CD4-positive, alpha-beta memory T cell (primary cell): ENCODE results near the gene SOX13. TPM values are rescaled to one million over a fixed set of nuclear protein-coding genes. Genes with fewer than 3 reads are reported as not detected.
"Not testable (repeated sequence)": the region's sequence is repeated elsewhere in the genome, so short reads cannot be mapped to it uniquely, and the experiment has no call there.

Experiments used
- CTCF ChIA-PET: fragments of 350-600 bp; sonication (Branson Sonifier 250); formaldehyde crosslinking; loops from one replicate; lab custom pipeline; 2021; ENCODE audit warnings: inconsistent platforms; ENCODE audit not compliant: partially characterized antibody; lab: Charles Lee
- POLR2A ChIA-PET: fragments of 350-600 bp; sonication (Branson Sonifier 250); formaldehyde crosslinking; loops from one replicate; lab custom pipeline; 2021; ENCODE audit not compliant: partially characterized antibody; lab: Charles Lee
- DNase-seq, 5 donors: peaks; one replicate each; pipeline versions ENCODE4 v3.0.0 to v3.0.0-alpha.2; 2020 to 2022; ENCODE audit warnings: mixed read lengths in 1 of 5
- H3K27ac ChIP-seq: one replicate; pipeline ENCODE4 v1.7.0; 2013; ENCODE audit warnings: low read depth, low read length
- H3K27me3 ChIP-seq: 2 replicates; pipeline ENCODE4 v1.7.0; 2013; ENCODE audit warnings: mild to moderate bottlenecking, low read length, moderate library complexity; ENCODE audit not compliant: insufficient read depth
- H3K36me3 ChIP-seq: 2 replicates; pipeline ENCODE4 v1.7.0; 2013; ENCODE audit warnings: mild to moderate bottlenecking, low read length, moderate library complexity; ENCODE audit not compliant: insufficient read depth
- H3K4me1 ChIP-seq: 2 replicates; pipeline ENCODE4 v1.7.0; 2013; ENCODE audit warnings: mild to moderate bottlenecking, low read length, moderate library complexity; ENCODE audit not compliant: insufficient read depth
- H3K4me3 ChIP-seq, 2 donors: one replicate each; pipeline ENCODE4 v1.7.0; 2013; ENCODE audit warnings: low read length in 2 of 2, mild to moderate bottlenecking in 1 of 2
- H3K9me3 ChIP-seq, 2 donors: one replicate each; pipeline ENCODE4 v1.7.0; 2013; ENCODE audit warnings: low read length in 2 of 2, control low read depth in 1 of 2; ENCODE audit not compliant: control insufficient read depth in 1 of 2
- H3K27ac Mint-ChIP-seq, 7 donors: one replicate each; pipeline ENCODE4 v1.8.0; 2020 to 2021; ENCODE audit warnings: mixed read lengths in 7 of 7, mild to moderate bottlenecking in 6 of 7, inconsistent platforms in 3 of 7, moderate library complexity in 3 of 7
- H3K27me3 Mint-ChIP-seq, 2 donors: one replicate each; pipeline ENCODE4 v1.8.0; 2020 to 2021; ENCODE audit warnings: mixed read lengths in 2 of 2
- H3K36me3 Mint-ChIP-seq, 2 donors: one replicate each; pipeline ENCODE4 v1.8.0; 2020 to 2021; ENCODE audit warnings: mixed read lengths in 2 of 2, inconsistent platforms in 1 of 2, mild to moderate bottlenecking in 1 of 2
- H3K4me1 Mint-ChIP-seq, 4 donors: one replicate each; pipeline ENCODE4 v1.8.0; 2020 to 2021; ENCODE audit warnings: mixed read lengths in 4 of 4, mild to moderate bottlenecking in 1 of 4
- H3K4me3 Mint-ChIP-seq, 8 donors: one replicate each; pipeline ENCODE4 v1.8.0; 2020 to 2021; ENCODE audit warnings: mixed read lengths in 8 of 8, mild to moderate bottlenecking in 7 of 8, moderate library complexity in 6 of 8, inconsistent platforms in 3 of 8
- H3K9me3 Mint-ChIP-seq, 8 donors: one replicate each; pipeline ENCODE4 v1.8.0; 2020 to 2021; ENCODE audit warnings: mixed read lengths in 8 of 8, mild to moderate bottlenecking in 5 of 8, inconsistent platforms in 3 of 8, moderate library complexity in 1 of 8
- intact Hi-C: fragments of 100-400 bp; cut with micrococcal nuclease; formaldehyde crosslinking; loops from one replicate; pipeline ENCODE4 v1.15.1; 2023
- polyA plus RNA-seq, 2 donors: library from polyadenylated mRNA; unstranded; fragments of 300-500 nt; fragmentation: Illumina TruSeq; gene quantifications; one replicate each; pipeline ENCODE4 v1.2.3, GENCODE V29; 2021
- total RNA-seq, 2 experiments: library from RNA; stranded (reverse); gene quantifications; one replicate each; pipeline ENCODE4 v1.2.3, GENCODE V29; 2021

SOX13 gene
- total and polyA plus RNA-seq, 4 experiments from 2014 or later: 0.94 to 12.0 (median 6.0) TPM

GRCh38 chr1:204087181-204087892, 14.4 kb downstream of the SOX13 start:
- H3K27me3 ChIP-seq: no peaks in the 10 kb centered on the region
- intact Hi-C loops: no loop called here
- H3K36me3 ChIP-seq: no peaks in the 10 kb centered on the region
- no peak overlapping the region for H3K4me3 ChIP-seq
- no peak for DNase-seq
- Mint-ChIP-seq H3K36me3 (no peaks in the 10 kb centered on the region), H3K27ac (peak overlapping the region in 3 of 7 donors; percentile 22 to 79 (median 66)), H3K4me1 (peaks cover 0 to 16% (median 7%) of the 10 kb centered on the region in 4 donors), H3K4me3 (peak overlapping the region in 2 of 8 donors; percentile 13 to 30), H3K27me3 (peaks cover 0 to 1% of the 10 kb centered on the region in 2 donors), H3K9me3 (no peaks in the 10 kb centered on the region)
- POLR2A ChIA-PET: no interaction called here
- no peaks in the 10 kb centered on the region for H3K4me1 ChIP-seq
- CTCF ChIA-PET: no interaction called here
- no peaks in the 10 kb centered on the region for H3K9me3 ChIP-seq
- H3K27ac ChIP-seq: no peak overlapping the region

GRCh38 chr1:204087893-204088528, 15.1 kb downstream of the SOX13 start:
- POLR2A ChIA-PET: no interaction called here
- intact Hi-C loops: no loop called here
- Mint-ChIP-seq H3K36me3 (no peaks in the 10 kb centered on the region), H3K27me3 (peaks cover 0 to 1% of the 10 kb centered on the region in 2 donors), H3K4me3 (no peak overlapping the region), H3K4me1 (peaks cover 0 to 23% (median 10%) of the 10 kb centered on the region in 4 donors), H3K27ac (peak overlapping the region in 4 of 7 donors; percentile 8 to 70 (median 54)), H3K9me3 (no peaks in the 10 kb centered on the region)
- no peak overlapping the region for H3K27ac ChIP-seq
- no peaks in the 10 kb centered on the region for H3K27me3 ChIP-seq
- H3K9me3 ChIP-seq: no peaks in the 10 kb centered on the region
- no peak overlapping the region for H3K4me3 ChIP-seq
- no peak for DNase-seq
- CTCF ChIA-PET: interaction anchor here (0.6 kb wide), 1 partner anchor 41 kb away, joined by 3 read pairs; no protein-coding TSS in a partner anchor
- H3K4me1 ChIP-seq: no peaks in the 10 kb centered on the region
- no peaks in the 10 kb centered on the region for H3K36me3 ChIP-seq

- peaks cover 0 to 28% (median 10%) of the 10 kb centered on the region in 4 donors for H3K4me1 Mint-ChIP-seq
- no peaks in the 10 kb centered on the region for H3K9me3 ChIP-seq
- H3K27me3 Mint-ChIP-seq: peaks cover 0 to 1% of the 10 kb centered on the region in 2 donors
- H3K27ac ChIP-seq: no peak overlapping the region
- DNase-seq: no peak
- no peak overlapping the region for H3K4me3 ChIP-seq
- H3K9me3 Mint-ChIP-seq: no peaks in the 10 kb centered on the region
- CTCF ChIA-PET: interaction anchor here (0.6 kb wide), 1 partner anchor 41 kb away, joined by 3 read pairs; no protein-coding TSS in a partner anchor
- H3K27me3 ChIP-seq: no peaks in the 10 kb centered on the region
- H3K36me3 Mint-ChIP-seq: no peaks in the 10 kb centered on the region
- POLR2A ChIA-PET: no interaction called here
- H3K4me3 Mint-ChIP-seq: no peak overlapping the region
- H3K36me3 ChIP-seq: no peaks in the 10 kb centered on the region
- H3K27ac Mint-ChIP-seq: peak overlapping the region in 1 of 7 donors; percentile 52
- no peaks in the 10 kb centered on the region for H3K4me1 ChIP-seq
- intact Hi-C loops: no loop called here
Measured at GRCh38 chr1:204088596-204088995, 15.7 kb downstream of the SOX13 start.

GRCh38 chr1:204089044-204089751, 16.3 kb downstream of the SOX13 start:
- ChIA-PET POLR2A (no interaction called here), CTCF (no interaction called here)
- no peaks in the 10 kb centered on the region for H3K27me3 ChIP-seq
- no peak for DNase-seq
- peak overlapping the region in 2 of 7 donors; percentile 38 to 52 for H3K27ac Mint-ChIP-seq
- H3K36me3 Mint-ChIP-seq: no peaks in the 10 kb centered on the region
- H3K9me3 ChIP-seq: no peaks in the 10 kb centered on the region
- no peaks in the 10 kb centered on the region for H3K9me3 Mint-ChIP-seq
- no peak overlapping the region for H3K4me3 Mint-ChIP-seq
- intact Hi-C loops: no loop called here
- no peaks in the 10 kb centered on the region for H3K36me3 ChIP-seq
- peaks cover 0 to 1% of the 10 kb centered on the region in 2 donors for H3K27me3 Mint-ChIP-seq
- H3K4me3 ChIP-seq: no peak overlapping the region
- no peak overlapping the region for H3K27ac ChIP-seq
- H3K4me1 Mint-ChIP-seq: peaks cover 0 to 34% (median 10%) of the 10 kb centered on the region in 4 donors
- H3K4me1 ChIP-seq: no peaks in the 10 kb centered on the region

- peaks cover 0 to 29% (median 9%) of the 10 kb centered on the region in 4 donors for H3K4me1 Mint-ChIP-seq
- POLR2A ChIA-PET, H3K27me3 ChIP-seq, H3K27ac ChIP-seq, H3K9me3 Mint-ChIP-seq, H3K27ac Mint-ChIP-seq, H3K9me3 ChIP-seq, H3K4me3 ChIP-seq, H3K27me3 Mint-ChIP-seq, DNase-seq, CTCF ChIA-PET, H3K4me3 Mint-ChIP-seq, H3K4me1 ChIP-seq, intact Hi-C loops, H3K36me3 Mint-ChIP-seq, H3K36me3 ChIP-seq: not testable (repeated sequence)
Measured at GRCh38 chr1:204090132-204090531, 17.2 kb downstream of the SOX13 start.

GRCh38 chr1:204091066-204091465, 18.2 kb downstream of the SOX13 start:
- H3K27ac Mint-ChIP-seq: no peak overlapping the region
- no peak for DNase-seq
- peaks cover 0 to 25% (median 9%) of the 10 kb centered on the region in 4 donors for H3K4me1 Mint-ChIP-seq
- H3K27me3 Mint-ChIP-seq: peaks cover 0 to 1% of the 10 kb centered on the region in 2 donors
- H3K36me3 Mint-ChIP-seq: no peaks in the 10 kb centered on the region
- Histone ChIP-seq H3K27me3 (no peaks in the 10 kb centered on the region), H3K4me1 (no peaks in the 10 kb centered on the region), H3K27ac (no peak overlapping the region), H3K9me3 (no peaks in the 10 kb centered on the region), H3K4me3 (no peak overlapping the region), H3K36me3 (no peaks in the 10 kb centered on the region)
- H3K9me3 Mint-ChIP-seq: no peaks in the 10 kb centered on the region
- ChIA-PET CTCF (no interaction called here), POLR2A (no interaction called here)
- intact Hi-C loops: no loop called here
- H3K4me3 Mint-ChIP-seq: no peak overlapping the region

GRCh38 chr1:204091787-204092312, 18.9 kb downstream of the SOX13 start:
- Mint-ChIP-seq H3K27ac (peak overlapping the region in 1 of 7 donors; percentile 37), H3K4me3 (peak overlapping the region in 1 of 8 donors; percentile 43), H3K4me1 (peaks cover 0 to 25% (median 10%) of the 10 kb centered on the region in 4 donors), H3K27me3 (peaks cover 0 to 1% of the 10 kb centered on the region in 2 donors), H3K36me3 (no peaks in the 10 kb centered on the region), H3K9me3 (no peaks in the 10 kb centered on the region)
- intact Hi-C loops: no loop called here
- no peaks in the 10 kb centered on the region for H3K9me3 ChIP-seq
- ChIA-PET CTCF (no interaction called here), POLR2A (no interaction called here)
- no peaks in the 10 kb centered on the region for H3K36me3 ChIP-seq
- DNase-seq: no peak
- no peak overlapping the region for H3K4me3 ChIP-seq
- H3K27ac ChIP-seq: no peak overlapping the region
- H3K4me1 ChIP-seq: no peaks in the 10 kb centered on the region
- H3K27me3 ChIP-seq: no peaks in the 10 kb centered on the region
